HCT116 (cell line): ENCODE measurements around the gene CNPY1.

Experiments
- CEBPB ChIP-seq: IDR thresholded peaks from 2 replicates; pipeline ENCODE4 v1.6.1; 2012; ENCODE audit warnings: low read depth
- CTCF ChIP-seq, 3 experiments: fragments of 200-600 bp in 1 of 3; sonication (generic) in 1 of 3; IDR thresholded peaks in 2 of 3; conservative IDR thresholded peaks in 1 of 3; 2 replicates each; pipeline ENCODE4 v1.5.1; 2012 to 2017; ENCODE audit warnings: low read depth in 2 of 3, low read length in 2 of 3, antibody characterized with exemption in 1 of 3, borderline replicate concordance in 1 of 3, control low read depth in 1 of 3, mild to moderate bottlenecking in 1 of 3, mixed read lengths in 1 of 3, mixed run types in 1 of 3, moderate library complexity in 1 of 3; ENCODE audit not compliant: insufficient read depth in 1 of 3
- EZH2 ChIP-seq: fragments of 200-600 bp; sonication (generic); IDR thresholded peaks from 2 replicates; pipeline ENCODE4 v1.6.1; 2017; ENCODE audit warnings: antibody characterized with exemption, mixed run types
- EZH2phosphoT487 ChIP-seq: fragments of 200-600 bp; IDR thresholded peaks from 2 replicates; pipeline ENCODE4 v1.6.1; 2018; ENCODE audit warnings: antibody characterized with exemption, borderline replicate concordance
- FOSL1 ChIP-seq: IDR thresholded peaks from 2 replicates; pipeline ENCODE4 v1.6.1; 2012; ENCODE audit warnings: low read depth
- POLR2A ChIP-seq: IDR thresholded peaks from 2 replicates; pipeline ENCODE4 v1.7.0; 2011; ENCODE audit warnings: borderline replicate concordance; ENCODE audit not compliant: insufficient read depth, insufficient read length; ENCODE audit errors: extremely low read depth
- POLR2AphosphoS5 ChIP-seq: IDR thresholded peaks from 2 replicates; pipeline ENCODE4 v1.6.1; 2011; ENCODE audit warnings: mild to moderate bottlenecking, low read depth, low read length, moderate library complexity
- SP1 ChIP-seq: IDR thresholded peaks from 2 replicates; pipeline ENCODE4 v1.6.1; 2012; ENCODE audit warnings: low read depth
- ZBTB33 ChIP-seq: IDR thresholded peaks from 2 replicates; pipeline ENCODE4 v1.6.1; 2011; ENCODE audit warnings: mild to moderate bottlenecking, low read length, moderate library complexity; ENCODE audit not compliant: insufficient replicate concordance; ENCODE audit errors: extremely low read depth
- ZFX ChIP-seq: fragments of 450-650 bp; IDR thresholded peaks from 2 replicates; pipeline ENCODE4 v1.6.1; 2017
- ZNF274 ChIP-seq: fragments of 200-500 bp; sonication (Bioruptor generic); IDR thresholded peaks from 2 replicates; pipeline ENCODE4 v1.6.1; 2014; ENCODE audit warnings: mild to moderate bottlenecking, low read depth, low read length, inconsistent platforms
- TF ChIP-seq, protein P1 (sequence below): IDR thresholded peaks from 2 replicates; pipeline ENCODE4 v1.6.1; 2012

DNA sequence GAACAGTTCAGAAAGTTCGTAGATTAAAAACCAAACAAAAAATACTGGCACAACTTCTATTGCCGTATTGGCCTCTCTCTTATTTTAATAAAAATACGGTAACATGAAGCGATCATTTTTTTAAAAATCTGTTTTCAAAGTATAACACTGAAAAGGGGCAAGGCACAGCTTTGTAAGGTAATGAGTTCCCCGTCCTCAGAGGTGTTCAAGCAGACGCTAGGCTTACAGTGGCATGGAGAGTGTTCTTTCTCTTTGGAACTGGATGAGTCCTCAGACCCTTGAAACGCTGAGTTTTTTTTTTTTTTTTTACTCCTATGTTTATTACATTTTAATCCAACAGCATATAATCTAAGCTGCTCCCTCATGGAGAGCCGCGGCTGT, 80.6 kb downstream of the CNPY1 start:
- TF ChIP-seq POLR2AphosphoS5 (no peak), CEBPB (no peak), CTCF (IDR thresholded peaks at IDR 0.05 in 2 of 3, conservative IDR thresholded peaks at IDR 0.05 in 1 of 3; ENCODE audit: borderline replicate concordance in 1 of 3, insufficient read depth in 1 of 3, low read depth in 2 of 3, low read length in 2 of 3) (no peak), SP1 (no peak), POLR2A (no peak), FOSL1 (no peak), ZNF274 (no peak), EZH2phosphoT487 (no peak), ZFX (no peak), EZH2 (no peak), ZBTB33 (no peak)
- TF ChIP-seq, protein P1, sequence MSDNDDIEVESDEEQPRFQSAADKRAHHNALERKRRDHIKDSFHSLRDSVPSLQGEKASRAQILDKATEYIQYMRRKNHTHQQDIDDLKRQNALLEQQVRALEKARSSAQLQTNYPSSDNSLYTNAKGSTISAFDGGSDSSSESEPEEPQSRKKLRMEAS: no peak
